Measurements from ENCODE around the gene DLX6.

- TF ChIP-seq CTCF (IDR thresholded peaks at IDR 0.05), result no peak
- TF ChIP-seq POLR2A (IDR thresholded peaks at IDR 0.05), result no peak
These were observed 19.8 kb downstream of the DLX6 start for GRCh38 chr7:97025130-97025499.
